ENCODE measurements around the gene KDM5A.

- no peak for TF ChIP-seq GATA3 (IDR thresholded peaks at IDR 0.05; ENCODE audit: low read depth, low read length)
- TF ChIP-seq GATA2 (IDR thresholded peaks at IDR 0.05; ENCODE audit: low read depth, low read length): no peak
Observed at GRCh38 chr12:334125-334524, 55.0 kb downstream of the KDM5A start.
